ENCODE results near the gene PTPRCAP.

PTPRCAP gene

GRCh38 chr11:67406969-67407687 lies 30.4 kb downstream of the PTPRCAP start:
- no peak overlapping the region for H3K4me2 ChIP-seq
- peaks cover 5% of the 10 kb centered on the region for H3K4me1 ChIP-seq (ENCODE audit: low read depth, poor library complexity, severe bottlenecking)
- H4K20me1 ChIP-seq (ENCODE audit: insufficient read depth), result no peaks in the 10 kb centered on the region
- no peaks in the 10 kb centered on the region for H3K79me2 ChIP-seq (ENCODE audit: insufficient read depth, low read depth)
- peaks cover 5% of the 10 kb centered on the region; the same call in 1 of the 2 replicates for H3K27me3 ChIP-seq (ENCODE audit: insufficient read depth, low read depth)
- no peak overlapping the region for H3K4me3 ChIP-seq (IDR thresholded peaks at IDR 0.05; ENCODE audit: insufficient read depth, low read depth, low read length)
- no peaks in the 10 kb centered on the region for H3K36me3 ChIP-seq (ENCODE audit: insufficient read depth)
- no peak overlapping the region for H3K9ac ChIP-seq
- TF ChIP-seq, protein P1, sequence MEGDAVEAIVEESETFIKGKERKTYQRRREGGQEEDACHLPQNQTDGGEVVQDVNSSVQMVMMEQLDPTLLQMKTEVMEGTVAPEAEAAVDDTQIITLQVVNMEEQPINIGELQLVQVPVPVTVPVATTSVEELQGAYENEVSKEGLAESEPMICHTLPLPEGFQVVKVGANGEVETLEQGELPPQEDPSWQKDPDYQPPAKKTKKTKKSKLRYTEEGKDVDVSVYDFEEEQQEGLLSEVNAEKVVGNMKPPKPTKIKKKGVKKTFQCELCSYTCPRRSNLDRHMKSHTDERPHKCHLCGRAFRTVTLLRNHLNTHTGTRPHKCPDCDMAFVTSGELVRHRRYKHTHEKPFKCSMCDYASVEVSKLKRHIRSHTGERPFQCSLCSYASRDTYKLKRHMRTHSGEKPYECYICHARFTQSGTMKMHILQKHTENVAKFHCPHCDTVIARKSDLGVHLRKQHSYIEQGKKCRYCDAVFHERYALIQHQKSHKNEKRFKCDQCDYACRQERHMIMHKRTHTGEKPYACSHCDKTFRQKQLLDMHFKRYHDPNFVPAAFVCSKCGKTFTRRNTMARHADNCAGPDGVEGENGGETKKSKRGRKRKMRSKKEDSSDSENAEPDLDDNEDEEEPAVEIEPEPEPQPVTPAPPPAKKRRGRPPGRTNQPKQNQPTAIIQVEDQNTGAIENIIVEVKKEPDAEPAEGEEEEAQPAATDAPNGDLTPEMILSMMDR (conservative IDR thresholded peaks at IDR 0.05; ENCODE audit: low read depth, low read length), result no peak
- no peak overlapping the region for H3K27ac ChIP-seq
- no peak overlapping the region for H2AFZ ChIP-seq (ENCODE audit: low read depth)

- Histone ChIP-seq H3K4me1 (ENCODE audit: low read depth, poor library complexity, severe bottlenecking) (peaks cover 7% of the 10 kb centered on the region), H3K4me3 (IDR thresholded peaks at IDR 0.05; ENCODE audit: insufficient read depth, low read depth, low read length) (no peak overlapping the region), H3K27me3 (ENCODE audit: insufficient read depth, low read depth) (peaks cover 2% of the 10 kb centered on the region; the same call in 1 of the 2 replicates), H4K20me1 (ENCODE audit: insufficient read depth) (no peaks in the 10 kb centered on the region), H3K27ac (no peak overlapping the region), H3K79me2 (ENCODE audit: insufficient read depth, low read depth) (no peaks in the 10 kb centered on the region; the same call in 1 of the 2 replicates), H3K36me3 (ENCODE audit: insufficient read depth) (no peaks in the 10 kb centered on the region), H2AFZ (ENCODE audit: low read depth) (no peak overlapping the region), H3K4me2 (no peak overlapping the region), H3K9ac (no peak overlapping the region)
- TF ChIP-seq, protein P1 (conservative IDR thresholded peaks at IDR 0.05; ENCODE audit: low read depth, low read length), result no peak
These were observed 31.0 kb downstream of the PTPRCAP start for GRCh38 chr11:67406420-67406968.

DNA sequence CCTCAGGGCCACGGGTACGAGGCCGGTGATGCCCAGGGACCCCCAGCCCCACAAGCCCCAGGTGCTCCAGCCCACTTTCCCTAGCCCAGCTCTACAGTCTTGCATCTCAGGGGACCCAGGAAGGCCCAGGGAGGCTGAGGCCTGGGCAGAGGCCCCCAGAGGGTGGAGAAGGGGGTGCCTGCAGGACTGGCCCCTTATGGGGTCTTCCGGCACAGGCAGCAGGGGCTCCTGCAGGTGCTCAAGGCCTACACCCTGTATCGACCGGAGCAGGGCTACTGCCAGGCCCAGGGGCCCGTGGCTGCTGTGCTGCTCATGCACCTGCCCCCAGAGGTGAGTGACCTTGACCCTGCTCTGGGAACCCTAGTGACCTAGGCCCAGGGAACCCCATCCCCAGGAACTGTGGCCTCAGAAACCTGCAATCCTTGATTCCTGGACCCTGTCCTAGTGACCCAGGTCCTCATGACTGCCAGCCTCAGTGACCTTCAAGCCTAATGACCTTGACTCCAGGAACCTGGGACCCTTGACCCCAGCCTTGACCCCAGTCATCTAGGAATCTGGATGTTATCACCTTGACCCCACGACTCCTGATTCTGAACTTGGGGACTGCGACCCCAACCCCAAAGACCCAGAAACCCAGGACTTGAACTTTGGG lies 31.7 kb downstream of the PTPRCAP start:
- H3K36me3 ChIP-seq (ENCODE audit: insufficient read depth), result no peaks in the 10 kb centered on the region
- H3K4me3 ChIP-seq (IDR thresholded peaks at IDR 0.05; ENCODE audit: insufficient read depth, low read depth, low read length), result no peak overlapping the region
- H3K79me2 ChIP-seq (ENCODE audit: insufficient read depth, low read depth), result peaks cover 6% of the 10 kb centered on the region
- no peak overlapping the region for H2AFZ ChIP-seq (ENCODE audit: low read depth)
- no peaks in the 10 kb centered on the region for H3K27me3 ChIP-seq (ENCODE audit: insufficient read depth, low read depth)
- no peak overlapping the region for H3K4me2 ChIP-seq
- no peak overlapping the region for H3K9ac ChIP-seq
- H4K20me1 ChIP-seq (ENCODE audit: insufficient read depth), result no peaks in the 10 kb centered on the region
- H3K27ac ChIP-seq, result no peak overlapping the region
- TF ChIP-seq, protein P1 (conservative IDR thresholded peaks at IDR 0.05; ENCODE audit: low read depth, low read length), result no peak
- H3K4me1 ChIP-seq (ENCODE audit: low read depth, poor library complexity, severe bottlenecking), result peaks cover 7% of the 10 kb centered on the region

GRCh38 chr11:67405196-67405567 lies 32.3 kb downstream of the PTPRCAP start:
- TF ChIP-seq, protein P1 (conservative IDR thresholded peaks at IDR 0.05; ENCODE audit: low read depth, low read length), result no peak
- Histone ChIP-seq H3K4me2 (no peak overlapping the region), H3K27ac (no peak overlapping the region), H2AFZ (ENCODE audit: low read depth) (no peak overlapping the region), H3K79me2 (ENCODE audit: insufficient read depth, low read depth) (peaks cover 13% of the 10 kb centered on the region), H3K4me3 (IDR thresholded peaks at IDR 0.05; ENCODE audit: insufficient read depth, low read depth, low read length) (no peak overlapping the region), H3K9ac (no peak overlapping the region), H3K27me3 (ENCODE audit: insufficient read depth, low read depth) (no peaks in the 10 kb centered on the region), H3K4me1 (ENCODE audit: low read depth, poor library complexity, severe bottlenecking) (peaks cover 7% of the 10 kb centered on the region), H4K20me1 (ENCODE audit: insufficient read depth) (no peaks in the 10 kb centered on the region), H3K36me3 (ENCODE audit: insufficient read depth) (no peaks in the 10 kb centered on the region)

Measured in KMS-11 (cell line).